GM18505 (cell line): ENCODE results near the gene SINHCAF.
"Not testable (repeated sequence)": the region's sequence is repeated elsewhere in the genome, so short reads cannot be mapped to it uniquely, and the experiment has no call there.

Experiments
- ATAC-seq: cut with Tn5 transposase; IDR thresholded peaks from one replicate; pipeline ENCODE4 v1.9.1; 2021; ENCODE audit not compliant: unreplicated experiment
- POLR2A ChIP-seq: IDR thresholded peaks from 4 replicates; pipeline ENCODE4 v1.6.1; 2011; ENCODE audit warnings: borderline replicate concordance; ENCODE audit not compliant: insufficient read depth, insufficient read length; ENCODE audit errors: extremely low read depth

Gene SINHCAF

DNA sequence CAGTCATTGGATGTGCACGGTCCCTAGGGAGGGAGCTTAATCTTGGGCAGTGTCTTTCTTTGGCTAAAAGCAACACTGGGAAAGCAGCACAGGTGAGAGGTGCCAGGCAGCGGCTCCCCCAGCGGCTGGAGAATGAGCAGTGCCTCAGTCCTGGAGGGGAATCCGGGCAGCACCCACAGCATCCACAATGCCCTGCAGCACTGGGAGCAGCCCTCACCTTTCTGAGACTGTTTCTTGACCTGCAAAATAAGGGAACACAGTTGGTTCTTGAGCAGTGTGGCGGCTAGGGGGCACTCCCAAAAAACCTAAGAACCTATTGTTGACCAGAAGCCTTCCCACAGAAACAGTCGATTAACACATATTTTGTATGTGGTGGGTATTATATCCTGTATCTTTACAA is 75.8 kb downstream of the SINHCAF start:
- ATAC-seq: no peak
- no peak for TF ChIP-seq POLR2A

DNA sequence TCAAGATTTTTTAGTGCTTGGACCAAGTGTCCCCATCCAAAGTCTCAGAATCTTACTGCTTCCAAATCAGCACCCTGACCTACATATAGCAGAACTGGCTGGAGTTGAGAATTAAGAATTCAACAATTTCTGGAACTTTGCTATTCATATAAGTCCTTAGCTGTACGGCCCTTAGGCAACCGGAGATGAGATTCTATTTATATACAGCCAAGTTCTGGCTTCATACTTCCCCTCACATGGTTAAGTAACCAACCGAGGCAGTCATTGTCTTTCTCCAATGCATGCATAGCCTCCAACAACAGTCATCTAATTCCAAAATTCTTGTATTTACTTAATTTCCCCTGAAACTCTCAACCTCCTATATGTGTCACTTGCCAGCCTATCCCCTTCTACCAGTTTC is 76.6 kb downstream of the SINHCAF start:
- ATAC-seq: no peak
- TF ChIP-seq POLR2A: no peak

DNA sequence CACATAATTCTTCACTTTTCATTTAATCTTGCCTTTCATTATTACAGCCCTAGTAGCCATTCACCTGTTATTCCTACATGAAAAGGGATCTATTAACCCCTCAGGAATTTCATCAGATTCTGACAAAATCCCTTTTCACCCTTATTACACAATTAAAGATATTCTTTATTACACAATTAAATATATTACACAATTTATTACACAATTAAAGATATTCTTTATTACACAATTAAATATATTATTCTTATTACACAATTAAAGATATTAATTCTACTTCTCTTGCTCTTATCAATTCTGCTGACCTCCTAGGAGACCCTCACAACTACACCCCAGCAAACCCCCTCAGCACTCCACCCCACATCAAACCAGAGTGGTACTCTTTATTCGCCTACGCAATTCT is 77.1 kb downstream of the SINHCAF start:
- ATAC-seq: no peak
- TF ChIP-seq POLR2A: no peak

DNA sequence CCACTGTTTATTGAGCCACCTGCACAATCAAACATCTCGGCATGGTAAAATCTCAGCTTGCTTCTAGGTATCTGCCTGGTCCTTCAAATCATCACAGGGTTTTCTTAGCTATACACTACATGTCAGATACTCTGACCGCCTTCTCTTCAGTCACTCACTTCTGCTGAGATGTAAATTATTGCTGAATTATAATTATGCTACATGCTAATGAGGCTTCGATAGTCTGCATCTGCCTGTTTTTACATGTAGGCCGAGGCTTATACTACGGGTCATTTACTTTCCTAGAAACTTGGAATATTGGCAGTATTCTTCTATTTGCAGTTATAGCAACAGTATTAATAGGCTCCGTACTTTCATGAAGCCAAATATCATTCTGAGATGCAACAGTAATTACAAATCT is 77.6 kb downstream of the SINHCAF start:
- no peak for ATAC-seq
- TF ChIP-seq POLR2A: no peak

DNA sequence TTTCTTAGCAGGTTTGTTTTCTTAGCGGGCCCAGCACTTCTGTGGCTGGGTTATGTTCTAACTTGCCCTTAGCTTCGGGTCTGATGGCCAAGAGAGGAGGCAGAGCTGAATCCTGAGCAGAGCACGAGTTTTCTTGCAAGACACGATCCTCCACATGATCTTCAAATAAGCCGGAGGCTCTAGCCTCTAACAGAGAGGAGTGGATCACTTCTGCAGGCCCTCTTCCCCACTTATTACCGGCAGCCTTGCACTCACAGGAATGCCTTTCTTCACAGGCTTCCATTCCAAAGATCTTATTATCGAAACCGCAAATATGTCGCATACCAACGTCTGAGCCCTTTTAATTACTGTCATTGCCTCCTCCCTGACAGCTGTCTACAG is 79.5 kb downstream of the SINHCAF start:
- no peak for ATAC-seq
- TF ChIP-seq POLR2A: no peak

DNA sequence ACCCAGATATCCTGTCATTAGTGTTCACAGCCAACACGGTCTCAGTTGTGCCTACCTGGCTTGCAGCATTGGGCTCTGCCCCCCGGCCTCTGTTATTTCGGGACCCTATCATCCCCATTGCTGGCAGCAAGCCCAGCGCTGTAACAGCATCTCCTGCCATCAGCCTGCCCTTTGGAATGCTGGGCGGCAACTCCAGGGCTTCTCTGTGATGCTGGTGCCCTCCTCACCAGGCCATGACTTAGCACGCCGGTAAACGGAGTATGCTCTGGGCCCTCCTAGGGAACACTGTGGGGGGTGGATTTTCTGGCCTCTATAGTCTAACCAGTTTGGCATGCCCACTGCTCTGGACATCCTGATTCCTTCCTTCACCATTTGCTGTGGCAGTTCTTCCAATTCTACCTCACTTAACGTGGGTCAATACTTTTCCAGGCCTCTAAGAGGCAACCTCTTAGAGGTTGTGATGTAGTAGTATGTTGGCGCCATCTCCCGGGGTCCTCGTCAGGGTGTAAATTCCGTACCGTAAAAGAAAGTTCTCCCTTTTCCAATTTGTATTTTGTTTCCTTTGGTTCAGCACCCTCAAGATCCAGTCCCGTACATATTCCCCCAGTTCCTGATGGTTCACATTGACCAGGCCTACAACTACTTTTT is 80.0 kb downstream of the SINHCAF start:
- ATAC-seq: no peak
- no peak for TF ChIP-seq POLR2A

DNA sequence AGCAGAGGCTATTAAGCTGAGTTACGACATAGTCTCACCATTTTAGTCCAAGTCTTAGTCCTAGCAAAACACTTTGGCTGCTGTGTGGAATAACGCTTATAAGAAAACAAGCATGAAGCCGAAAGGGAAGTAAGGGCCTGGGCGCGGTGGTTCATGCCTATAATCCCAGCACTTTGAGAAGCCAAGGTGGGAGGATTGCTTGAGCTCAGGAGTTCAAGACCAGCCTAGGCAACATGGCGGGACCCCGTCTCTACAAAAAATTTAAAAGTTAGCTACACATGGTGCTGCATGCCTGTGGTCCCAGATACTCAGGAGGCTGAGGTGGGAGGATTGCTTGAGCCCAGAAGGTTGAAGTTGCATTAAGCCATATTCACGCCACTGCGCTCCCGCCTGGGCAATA is 83.5 kb downstream of the SINHCAF start:
- not testable (repeated sequence) for ATAC-seq

DNA sequence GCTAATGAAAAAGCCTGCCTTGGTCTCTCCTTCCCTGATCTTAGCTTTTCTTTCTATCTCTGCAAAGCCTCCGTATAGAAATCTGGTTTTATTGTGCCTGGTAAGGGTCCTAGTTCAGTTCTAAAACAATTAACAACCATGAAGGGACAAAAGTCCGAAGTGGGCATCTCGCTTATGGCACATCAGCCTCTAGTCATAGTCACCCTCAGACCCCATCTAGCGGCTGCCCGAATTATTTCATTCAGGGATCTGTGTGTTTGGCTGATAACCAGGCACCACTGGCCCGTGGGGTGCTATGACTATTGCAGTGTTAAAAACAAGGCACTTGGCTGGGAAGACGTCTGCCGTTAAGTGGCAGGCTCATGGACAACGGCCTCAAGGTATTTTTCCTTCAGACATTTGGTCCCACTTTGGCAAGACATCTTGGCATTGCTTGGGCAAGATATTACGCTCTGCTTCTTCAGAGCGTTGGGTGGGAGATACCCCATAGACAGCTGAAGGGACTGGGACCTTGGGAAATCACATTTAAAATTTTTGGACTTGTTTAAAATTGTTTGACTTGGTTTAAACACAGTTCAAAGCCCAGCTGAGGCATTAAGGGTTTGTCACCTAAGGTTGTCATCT is 87.1 kb downstream of the SINHCAF start:
- peak; percentile 87 for ATAC-seq
- no peak for TF ChIP-seq POLR2A

DNA sequence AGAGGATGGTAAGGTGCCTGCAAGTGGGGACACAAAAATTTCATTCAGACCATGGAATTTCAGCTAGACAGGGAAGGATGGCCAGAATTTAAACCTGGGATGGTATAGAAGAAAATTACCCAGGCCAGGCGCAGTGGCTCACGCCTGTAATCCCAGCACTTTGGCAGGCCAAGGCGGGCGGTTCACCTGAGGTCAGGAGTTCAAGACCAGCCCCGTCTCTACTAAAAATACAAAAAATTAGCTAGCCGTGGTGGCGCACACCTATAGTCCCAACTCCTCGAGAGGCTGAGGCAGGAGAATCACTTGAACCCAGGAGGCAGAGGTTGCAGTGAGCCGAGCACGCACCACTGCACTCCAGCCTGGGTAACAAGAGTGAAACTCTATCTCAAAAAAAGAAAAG is 87.6 kb downstream of the SINHCAF start:
- peak; percentile 33 for ATAC-seq

DNA sequence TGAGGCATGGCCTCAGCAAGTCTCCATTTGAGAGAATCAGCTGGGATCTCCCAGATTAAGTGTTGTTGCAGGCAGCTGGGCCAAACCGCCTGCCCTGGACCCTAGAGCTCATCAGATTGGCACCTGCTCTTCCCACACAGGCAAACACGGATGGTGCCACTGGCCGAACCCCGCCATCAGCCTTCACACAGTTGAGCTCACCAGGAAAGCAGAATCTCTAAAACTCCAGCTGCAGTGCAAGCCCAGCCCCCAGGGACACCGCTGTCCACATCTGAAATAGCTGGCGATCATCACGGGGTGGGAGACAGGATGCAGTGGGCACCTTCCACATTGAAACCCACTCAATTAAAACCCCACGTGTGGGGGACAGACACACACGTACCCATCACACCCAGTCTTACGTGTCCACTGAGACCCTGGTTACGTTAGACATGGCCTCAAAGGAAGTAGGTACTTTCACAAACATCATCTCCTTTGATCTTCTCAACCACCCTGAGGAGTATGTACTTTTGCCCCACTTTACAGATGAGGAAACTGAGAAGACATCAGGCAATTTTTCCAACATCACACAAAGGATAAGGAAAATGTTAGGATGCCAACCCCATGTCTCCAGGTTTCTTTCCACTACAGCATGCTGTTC is 88.8 kb downstream of the SINHCAF start:
- TF ChIP-seq POLR2A: no peak
- ATAC-seq: no peak

DNA sequence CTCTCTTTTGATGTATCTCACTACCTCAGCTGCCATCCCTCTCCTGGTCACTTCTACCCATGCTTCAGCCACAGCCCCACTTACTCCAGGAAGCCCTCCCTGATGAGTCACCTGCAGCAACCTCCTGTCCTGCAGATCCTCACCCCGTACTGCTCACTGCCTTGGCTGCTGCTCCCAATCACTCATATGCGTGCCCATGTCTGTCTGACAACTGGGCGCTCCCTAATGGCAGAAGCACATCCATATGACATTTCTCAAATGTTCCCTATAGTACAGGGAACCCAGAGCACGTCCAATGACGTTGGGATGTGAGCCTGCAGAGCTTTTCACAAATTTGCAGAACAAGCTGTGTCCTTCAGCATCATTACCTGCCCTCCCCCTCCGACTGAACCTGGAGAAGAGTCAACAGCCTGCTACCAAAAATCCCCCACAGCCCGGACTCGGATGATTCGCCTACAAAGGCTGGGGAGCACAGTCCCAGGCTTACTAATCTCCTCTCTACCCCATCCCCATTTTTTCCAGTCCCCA is 90.0 kb downstream of the SINHCAF start:
- no peak for ATAC-seq
- no peak for TF ChIP-seq POLR2A

DNA sequence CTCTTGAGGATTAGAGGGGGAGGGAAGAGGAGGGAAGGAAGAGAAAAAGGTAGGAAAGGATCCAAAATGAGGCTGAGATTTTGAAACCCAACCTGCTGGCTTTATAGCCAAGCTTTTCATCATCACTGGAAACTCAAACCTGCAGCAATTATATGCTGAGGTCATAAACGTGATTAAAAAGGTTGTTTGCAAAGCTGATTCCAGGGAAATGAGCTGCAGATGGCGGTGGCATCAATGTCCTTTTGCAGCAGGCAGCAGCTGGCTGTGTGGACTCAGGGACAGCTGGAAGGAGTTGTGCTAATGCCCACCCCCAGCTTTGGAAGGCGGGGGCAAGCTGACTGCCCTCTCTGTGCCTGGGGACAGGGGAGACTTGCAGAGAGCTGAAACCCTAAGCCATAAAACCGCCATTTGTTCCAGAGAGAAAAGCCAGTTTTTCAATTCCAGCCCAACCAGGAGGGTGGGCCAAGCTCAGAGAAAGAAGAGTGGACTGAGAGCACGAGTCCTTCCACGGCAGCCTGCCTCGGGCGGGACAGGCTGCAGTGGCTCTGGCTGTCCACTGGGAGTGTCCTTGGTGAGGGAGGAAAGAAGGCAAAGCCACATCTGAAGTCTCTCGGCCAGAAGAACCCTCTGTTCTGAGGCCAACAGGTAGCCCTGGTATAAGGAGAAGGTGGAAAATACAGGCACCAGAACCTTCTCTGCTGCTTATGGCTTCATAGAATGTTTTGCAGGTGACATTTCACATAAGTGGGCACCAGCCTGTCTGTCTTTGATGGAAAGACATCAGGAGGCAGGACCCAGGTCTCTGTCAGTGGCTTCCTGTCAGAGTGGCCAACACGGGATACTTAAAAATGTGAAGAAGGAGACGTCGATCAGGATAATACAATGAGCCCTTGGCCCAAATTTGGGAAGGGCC is 90.7 kb downstream of the SINHCAF start:
- no peak for ATAC-seq
- no peak for TF ChIP-seq POLR2A

DNA sequence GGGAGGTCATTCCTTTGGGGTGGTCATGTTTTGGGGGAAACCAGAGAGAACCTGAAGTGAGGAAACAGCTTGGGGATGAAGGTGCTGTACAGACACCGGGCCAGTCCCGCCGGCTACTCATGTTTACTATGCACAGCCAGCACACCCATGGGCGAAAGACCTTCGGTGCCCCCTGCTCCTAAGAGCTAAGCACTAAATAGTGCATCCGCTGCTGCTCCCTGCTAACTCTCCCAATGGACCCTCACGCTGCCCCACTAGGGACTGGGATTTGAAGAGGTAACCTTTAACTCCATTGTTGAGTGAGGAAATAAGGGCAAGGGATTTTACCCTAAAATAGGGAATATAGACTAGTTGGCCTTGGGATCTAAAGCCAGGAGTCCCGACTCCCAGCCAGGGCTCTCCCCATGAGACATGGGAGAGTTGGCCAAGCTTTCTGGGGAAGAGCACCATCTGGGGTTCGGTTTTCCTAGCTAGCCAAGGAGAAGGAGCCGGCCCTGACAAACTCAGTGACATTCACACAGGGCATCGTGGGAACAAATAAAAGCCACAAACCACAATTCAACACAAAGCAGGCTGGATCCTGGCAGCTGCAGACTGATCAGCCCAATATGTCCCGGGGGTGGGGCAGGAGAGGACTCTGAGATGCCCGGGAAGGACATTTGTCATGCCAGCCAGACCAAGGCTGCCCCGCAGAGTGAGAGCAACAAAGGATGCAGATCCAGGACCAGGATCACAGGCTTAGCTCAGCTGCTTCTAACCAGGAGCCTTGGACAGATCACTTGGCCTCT is 91.7 kb downstream of the SINHCAF start:
- no peak for TF ChIP-seq POLR2A
- ATAC-seq: no peak
